Measurements from ENCODE around the gene SSX2B.
"Not testable (repeated sequence)": the region's sequence is repeated elsewhere in the genome, so short reads cannot be mapped to it uniquely, and the experiment has no call there.

SSX2B gene, protein sequence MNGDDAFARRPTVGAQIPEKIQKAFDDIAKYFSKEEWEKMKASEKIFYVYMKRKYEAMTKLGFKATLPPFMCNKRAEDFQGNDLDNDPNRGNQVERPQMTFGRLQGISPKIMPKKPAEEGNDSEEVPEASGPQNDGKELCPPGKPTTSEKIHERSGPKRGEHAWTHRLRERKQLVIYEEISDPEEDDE

DNA sequence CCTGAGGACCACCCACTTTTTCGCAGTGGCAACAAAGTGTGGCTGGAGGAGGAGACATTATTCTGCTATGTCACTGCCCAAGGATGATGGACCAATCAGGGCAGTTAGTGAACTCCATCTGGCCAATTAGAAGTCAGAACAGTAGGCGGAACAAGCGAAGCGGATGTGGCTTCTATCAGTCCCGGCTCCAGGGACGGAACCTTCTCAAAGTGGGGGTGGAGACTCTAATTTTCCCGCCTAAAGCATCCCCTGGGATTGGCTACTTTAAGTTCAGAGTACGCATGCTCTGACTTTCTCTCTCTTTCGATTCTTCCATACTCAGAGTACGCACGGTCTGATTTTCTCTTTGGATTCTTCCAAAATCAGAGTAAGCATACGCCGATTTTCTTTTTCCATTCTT is at the start of gene SSX2B:
Gene SSX2B, plus strand, starts transcription at position 301 of the 400 bp plus-strand sequence. CDS start 1,429 bp downstream, outside the sequence.
- POLR2A ChIA-PET; H3K36me3 ChIP-seq (ENCODE audit: control insufficient read depth in 2 of 2, insufficient read depth in 1 of 2, low read length in 2 of 2); H3K4me1 ChIP-seq (ENCODE audit: control insufficient read depth, insufficient read depth, low read length); CTCF ChIA-PET; H3K4me3 ChIP-seq (ENCODE audit: low read depth, low read length); H3K27ac ChIP-seq (ENCODE audit: extremely low read depth, low read depth, low read length); H3K9me3 ChIP-seq (ENCODE audit: control insufficient read depth, insufficient read depth, low read depth, low read length): not testable (repeated sequence)

- H3K36me3 ChIP-seq (ENCODE audit: control insufficient read depth in 2 of 2, insufficient read depth in 1 of 2, low read length in 2 of 2); POLR2A ChIA-PET; H3K4me3 ChIP-seq (ENCODE audit: low read depth, low read length); H3K4me1 ChIP-seq (ENCODE audit: control insufficient read depth, insufficient read depth, low read length); H3K9me3 ChIP-seq (ENCODE audit: control insufficient read depth, insufficient read depth, low read depth, low read length); H3K27ac ChIP-seq (ENCODE audit: extremely low read depth, low read depth, low read length); CTCF ChIA-PET: not testable (repeated sequence)
Observed at GRCh38 chrX:52707078-52707477, 44.0 kb upstream of the SSX2B start, which contains the start of gene SSX2. Gene SSX2 (minus strand): TSS chrX:52707178. CDS start chrX:52705749, 1,429 bp downstream.

DNA sequence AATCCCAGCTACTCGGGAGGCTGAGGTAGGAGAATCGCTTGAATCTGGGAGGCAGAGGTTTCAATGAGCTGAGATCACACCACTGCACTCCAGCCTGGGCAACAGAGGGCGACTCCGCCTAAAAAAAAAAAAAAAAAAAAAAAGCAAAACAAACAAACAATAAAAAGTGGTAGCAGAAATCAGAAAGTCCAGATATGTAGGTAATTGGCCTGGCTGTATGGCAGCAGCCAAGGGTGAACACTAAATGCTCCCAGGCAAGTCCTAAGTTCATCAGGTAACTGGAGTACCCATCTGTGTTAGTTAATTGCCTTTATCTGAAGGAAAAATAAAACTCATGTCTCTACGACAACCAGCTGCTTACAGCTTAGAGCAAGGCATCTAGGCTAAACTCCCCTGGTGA is 14.9 kb downstream of the SSX2B start:
- POLR2A ChIA-PET; H3K4me3 ChIP-seq (ENCODE audit: low read depth, low read length); H3K27ac ChIP-seq (ENCODE audit: extremely low read depth, low read depth, low read length); H3K36me3 ChIP-seq (ENCODE audit: control insufficient read depth in 2 of 2, insufficient read depth in 1 of 2, low read length in 2 of 2); CTCF ChIA-PET; H3K9me3 ChIP-seq (ENCODE audit: control insufficient read depth, insufficient read depth, low read depth, low read length); H3K4me1 ChIP-seq (ENCODE audit: control insufficient read depth, insufficient read depth, low read length): not testable (repeated sequence)

DNA sequence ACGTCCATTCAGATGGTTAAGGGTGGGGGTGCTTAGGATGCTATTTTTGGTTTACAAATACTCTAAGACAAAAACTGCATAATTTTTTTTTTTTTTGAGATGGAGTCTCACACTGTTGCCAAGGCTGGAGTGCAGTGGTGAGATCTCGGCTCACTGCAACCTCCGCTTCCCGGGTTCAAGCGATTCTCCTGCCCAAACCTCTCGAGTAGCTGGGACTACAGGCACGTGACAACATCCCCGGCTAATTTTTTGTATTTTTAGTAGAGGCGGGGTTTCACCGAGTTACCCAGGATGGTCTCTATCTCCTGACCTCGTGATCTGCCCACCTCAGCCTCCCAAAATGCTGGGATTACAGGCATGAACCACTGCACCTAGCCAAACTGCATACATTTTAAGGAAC is 22.5 kb downstream of the SSX2B start:
- H3K9me3 ChIP-seq (ENCODE audit: control insufficient read depth, insufficient read depth, low read depth, low read length); CTCF ChIA-PET; H3K27ac ChIP-seq (ENCODE audit: extremely low read depth, low read depth, low read length); H3K4me3 ChIP-seq (ENCODE audit: low read depth, low read length); H3K4me1 ChIP-seq (ENCODE audit: control insufficient read depth, insufficient read depth, low read length); H3K36me3 ChIP-seq (ENCODE audit: control insufficient read depth in 2 of 2, insufficient read depth in 1 of 2, low read length in 2 of 2); POLR2A ChIA-PET: not testable (repeated sequence)

DNA sequence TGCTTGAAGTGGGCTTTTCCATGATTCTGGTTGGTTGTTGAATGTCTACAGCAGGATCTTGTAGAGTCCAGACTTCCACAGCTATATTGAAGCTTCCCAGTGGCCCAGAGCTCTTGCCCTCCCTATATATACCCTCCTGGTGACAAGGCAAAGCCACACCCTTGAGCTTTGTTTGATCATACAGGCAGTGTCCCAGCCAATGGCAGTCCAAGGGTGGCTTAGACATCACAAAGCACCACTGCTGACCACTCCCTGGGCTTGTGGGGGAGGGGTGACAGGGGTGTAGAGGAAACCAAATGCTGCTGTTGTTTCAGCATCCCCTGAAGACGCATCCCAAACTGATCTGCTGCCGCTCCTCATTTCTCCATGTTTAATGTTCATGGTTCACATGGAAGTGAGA is 46.3 kb downstream of the SSX2B start, which contains the start of gene SPANXN5:
Gene SPANXN5, minus strand, starts transcription at position 101 of the 400 bp plus-strand sequence. Its CDS starts 79 bp downstream, at position 22.
- H3K4me1 ChIP-seq (ENCODE audit: control insufficient read depth, insufficient read depth, low read length); H3K27ac ChIP-seq (ENCODE audit: extremely low read depth, low read depth, low read length); H3K4me3 ChIP-seq (ENCODE audit: low read depth, low read length); POLR2A ChIA-PET; H3K36me3 ChIP-seq (ENCODE audit: control insufficient read depth in 2 of 2, insufficient read depth in 1 of 2, low read length in 2 of 2); CTCF ChIA-PET; H3K9me3 ChIP-seq (ENCODE audit: control insufficient read depth, insufficient read depth, low read depth, low read length): not testable (repeated sequence)

GRCh38 chrX:52804876-52805275 is 53.8 kb downstream of the SSX2B start:
- H3K36me3 ChIP-seq (ENCODE audit: control insufficient read depth in 2 of 2, insufficient read depth in 1 of 2, low read length in 2 of 2); H3K4me3 ChIP-seq (ENCODE audit: low read depth, low read length); POLR2A ChIA-PET; H3K27ac ChIP-seq (ENCODE audit: extremely low read depth, low read depth, low read length); CTCF ChIA-PET; H3K9me3 ChIP-seq (ENCODE audit: control insufficient read depth, insufficient read depth, low read depth, low read length); H3K4me1 ChIP-seq (ENCODE audit: control insufficient read depth, insufficient read depth, low read length): not testable (repeated sequence)
